Naive thymus-derived CD4-positive, alpha-beta T cell (primary cell): ENCODE data around the gene FAM83E. TPM values are rescaled to one million over a fixed set of nuclear protein-coding genes. Genes with fewer than 3 reads are reported as not detected.
A peak's percentile ranks its signal among the peaks of the same experiment; 100 is the strongest.
"Not testable (repeated sequence)": the region's sequence is repeated elsewhere in the genome, so short reads cannot be mapped to it uniquely, and the experiment has no call there.

Experiments
- ATAC-seq: fragments of 150-1000 bp; cut with Tn5 transposase; 2 replicates; pipeline ENCODE4 v1.10.0; 2021; ENCODE audit warnings: mild to moderate bottlenecking, moderate library complexity
- CTCF ChIA-PET: fragments of 350-600 bp; sonication (Branson Sonifier 250); formaldehyde crosslinking; loops from one replicate; lab custom pipeline; 2021; ENCODE audit warnings: antibody characterized with exemption; lab: Charles Lee
- POLR2A ChIA-PET: fragments of 350-600 bp; sonication (Branson Sonifier 250); formaldehyde crosslinking; loops from one replicate; lab custom pipeline; 2021; ENCODE audit warnings: antibody characterized with exemption, inconsistent platforms; lab: Charles Lee
- DNase-seq, 9 donors: peaks; one replicate each; pipeline versions ENCODE4 v3.0.0 to v3.0.0-alpha.2; 2020 to 2022; ENCODE audit warnings: mixed read lengths in 1 of 9
- H3K27ac ChIP-seq: one replicate; pipeline ENCODE4 v1.7.0; 2013; ENCODE audit warnings: mild to moderate bottlenecking, low read depth, low read length, moderate library complexity
- H3K27me3 ChIP-seq, 2 donors: one replicate each; pipeline ENCODE4 v1.7.0; 2013; ENCODE audit warnings: low read length in 2 of 2, mild to moderate bottlenecking in 2 of 2, moderate library complexity in 2 of 2; ENCODE audit not compliant: control insufficient read depth in 2 of 2, insufficient read depth in 2 of 2
- H3K36me3 ChIP-seq, 3 experiments: 1 replicate in 2 of 3; 2 replicates in 1 of 3; pipeline ENCODE4 v1.7.0; 2013; ENCODE audit warnings: low read length in 3 of 3, mild to moderate bottlenecking in 3 of 3, moderate library complexity in 1 of 3; ENCODE audit not compliant: insufficient read depth in 3 of 3, control insufficient read depth in 2 of 3
- H3K4me1 ChIP-seq, 2 donors: one replicate each; pipeline ENCODE4 v1.7.0; 2013; ENCODE audit warnings: low read length in 2 of 2, mild to moderate bottlenecking in 2 of 2, moderate library complexity in 1 of 2; ENCODE audit not compliant: control insufficient read depth in 2 of 2, insufficient read depth in 2 of 2
- H3K4me3 ChIP-seq: 2 replicates; pipeline ENCODE4 v1.7.0; 2013; ENCODE audit warnings: mild to moderate bottlenecking, low read length
- H3K9me3 ChIP-seq, 3 experiments: 1 replicate in 2 of 3; 2 replicates in 1 of 3; pipeline ENCODE4 v1.7.0; 2013; ENCODE audit warnings: low read length in 3 of 3; ENCODE audit not compliant: control insufficient read depth in 2 of 3
- H3K27ac Mint-ChIP-seq, 9 donors: one replicate each; pipeline ENCODE4 v1.8.0; 2020 to 2022; ENCODE audit warnings: mixed read lengths in 9 of 9, mild to moderate bottlenecking in 8 of 9, moderate library complexity in 5 of 9, inconsistent platforms in 2 of 9
- H3K27me3 Mint-ChIP-seq, 5 donors: one replicate each; pipeline ENCODE4 v1.8.0; 2021 to 2022; ENCODE audit warnings: mixed read lengths in 5 of 5, mild to moderate bottlenecking in 1 of 5
- H3K36me3 Mint-ChIP-seq, 5 donors: one replicate each; pipeline ENCODE4 v1.8.0; 2020 to 2022; ENCODE audit warnings: mixed read lengths in 5 of 5, mild to moderate bottlenecking in 3 of 5, inconsistent platforms in 1 of 5
- H3K4me1 Mint-ChIP-seq, 7 donors: one replicate each; pipeline ENCODE4 v1.8.0; 2020 to 2022; ENCODE audit warnings: mixed read lengths in 7 of 7, mild to moderate bottlenecking in 3 of 7, inconsistent platforms in 1 of 7
- H3K4me3 Mint-ChIP-seq, 10 donors: one replicate each; pipeline ENCODE4 v1.8.0; 2020 to 2022; ENCODE audit warnings: mild to moderate bottlenecking in 10 of 10, mixed read lengths in 10 of 10, moderate library complexity in 6 of 10, inconsistent platforms in 2 of 10
- H3K9me3 Mint-ChIP-seq, 11 donors: one replicate each; pipeline ENCODE4 v1.8.0; 2020 to 2022; ENCODE audit warnings: mixed read lengths in 11 of 11, mild to moderate bottlenecking in 4 of 11, inconsistent platforms in 1 of 11, moderate library complexity in 1 of 11
- intact Hi-C, 2 donors: fragments of 100-400 bp; cut with micrococcal nuclease; formaldehyde crosslinking; loops; one replicate each; pipeline ENCODE4 v1.15.1; 2023
- polyA plus RNA-seq, 2 donors: library from polyadenylated mRNA; unstranded; fragments of 300-500 nt; fragmentation: Illumina TruSeq; gene quantifications; one replicate each; pipeline ENCODE4 v1.2.3, GENCODE V29; 2021
- total RNA-seq, 6 experiments: library from RNA in 5 of 6; stranded (reverse) in 5 of 6; gene quantifications; 1 replicate in 5 of 6; 2 replicates in 1 of 6; pipeline ENCODE4 v1.2.3 and lab custom pipeline; 2021 to 2026

The FAM83E gene
- total and polyA plus RNA-seq, 7 experiments from 2014 or later: 0.66 to 3.7 (median 2.4) TPM; not detected in 2

DNA sequence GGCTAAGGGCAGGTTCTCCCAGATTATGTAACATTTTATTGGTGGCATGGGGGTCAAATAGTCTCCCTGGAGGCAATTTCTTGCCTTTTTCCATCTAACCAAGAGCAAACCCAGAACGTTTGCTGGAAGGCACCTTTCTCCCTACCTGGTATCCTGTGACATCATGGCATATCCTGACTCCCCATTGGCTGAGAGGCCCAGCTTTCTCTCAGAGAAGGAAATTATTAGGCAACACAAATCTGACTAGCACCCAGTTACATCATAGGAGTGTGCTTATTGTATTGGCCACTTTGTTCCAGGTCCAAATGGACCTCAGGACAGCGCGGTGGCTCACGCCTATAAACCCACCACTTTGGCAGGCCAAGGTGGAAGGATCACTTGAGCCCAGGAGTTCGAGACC, 44.9 kb upstream of the FAM83E start:
- peak overlapping the region in 1 of 9 donors; percentile 22 for H3K27ac Mint-ChIP-seq
- ATAC-seq: no peak
- no peaks in the 10 kb centered on the region for H3K9me3 Mint-ChIP-seq
- no peak overlapping the region for H3K4me3 ChIP-seq
- no peaks in the 10 kb centered on the region for H3K9me3 ChIP-seq
- peaks cover 7 to 19% (median 10%) of the 10 kb centered on the region in 7 donors for H3K4me1 Mint-ChIP-seq
- H3K27me3 ChIP-seq: no peaks in the 10 kb centered on the region
- CTCF ChIA-PET: no interaction called here
- no peak overlapping the region for H3K4me3 Mint-ChIP-seq
- intact Hi-C loops: loop anchor here (1.0 to 5.0 kb wide), 4 partner anchors 13 to 78 kb away; partner anchors contain the start of genes CA11 (in 1 of the 2), RPL18 (in 1 of the 2) and SPHK2 (in 1 of the 2)
- no peak for DNase-seq
- POLR2A ChIA-PET: interaction anchor here (0.8 kb wide), 1 partner anchor 40 kb away, joined by 4 read pairs; no protein-coding TSS in a partner anchor
- H3K4me1 ChIP-seq: peaks cover 6 to 9% of the 10 kb centered on the region in 2 donors
- H3K36me3 ChIP-seq: no peaks in the 10 kb centered on the region
- H3K27ac ChIP-seq: no peak overlapping the region
- peaks cover 0 to 11% (median 0%) of the 10 kb centered on the region in 5 donors for H3K27me3 Mint-ChIP-seq
- no peaks in the 10 kb centered on the region for H3K36me3 Mint-ChIP-seq

DNA sequence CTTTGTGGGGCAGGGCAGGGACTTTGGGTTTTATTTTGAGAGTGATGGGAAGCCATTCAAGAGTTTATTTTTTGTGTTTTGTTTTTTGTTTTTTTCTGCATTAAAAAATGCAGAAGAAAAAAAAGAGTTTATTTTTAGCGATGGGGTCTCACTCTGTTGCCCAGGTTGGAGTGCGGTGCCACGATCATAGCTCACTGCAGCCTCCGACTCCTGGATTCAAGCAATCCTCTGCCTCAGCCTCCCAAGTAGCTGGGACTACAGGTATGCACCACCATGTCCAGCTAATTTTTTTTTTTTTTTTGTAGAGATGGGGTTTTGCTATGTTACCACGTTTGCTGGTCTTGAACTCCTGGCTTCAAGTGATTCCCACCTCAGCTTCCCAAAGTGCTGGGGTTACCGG, 43.6 kb upstream of the FAM83E start:
- ChIA-PET POLR2A (interaction anchor here (0.6 kb wide), 1 partner anchor 28 kb away, joined by 3 read pairs; no protein-coding TSS in a partner anchor), CTCF (no interaction called here)
- H3K27me3 ChIP-seq: no peaks in the 10 kb centered on the region
- peaks cover 7 to 25% (median 10%) of the 10 kb centered on the region in 7 donors for H3K4me1 Mint-ChIP-seq
- peaks cover 0 to 11% (median 0%) of the 10 kb centered on the region in 5 donors for H3K27me3 Mint-ChIP-seq
- H3K9me3 ChIP-seq: no peaks in the 10 kb centered on the region
- no peaks in the 10 kb centered on the region for H3K9me3 Mint-ChIP-seq
- peak overlapping the region in 1 of 10 donors; percentile 48 for H3K4me3 Mint-ChIP-seq
- H3K4me1 ChIP-seq: peaks cover 6 to 9% of the 10 kb centered on the region in 2 donors
- H3K4me3 ChIP-seq: no peak overlapping the region
- no peak overlapping the region for H3K27ac ChIP-seq
- ATAC-seq (no peak), DNase-seq (no peak)
- no peaks in the 10 kb centered on the region for H3K36me3 Mint-ChIP-seq
- H3K36me3 ChIP-seq: no peaks in the 10 kb centered on the region
- peak overlapping the region in 2 of 9 donors; percentile 1 to 54 for H3K27ac Mint-ChIP-seq
- intact Hi-C loops: no loop called here

DNA sequence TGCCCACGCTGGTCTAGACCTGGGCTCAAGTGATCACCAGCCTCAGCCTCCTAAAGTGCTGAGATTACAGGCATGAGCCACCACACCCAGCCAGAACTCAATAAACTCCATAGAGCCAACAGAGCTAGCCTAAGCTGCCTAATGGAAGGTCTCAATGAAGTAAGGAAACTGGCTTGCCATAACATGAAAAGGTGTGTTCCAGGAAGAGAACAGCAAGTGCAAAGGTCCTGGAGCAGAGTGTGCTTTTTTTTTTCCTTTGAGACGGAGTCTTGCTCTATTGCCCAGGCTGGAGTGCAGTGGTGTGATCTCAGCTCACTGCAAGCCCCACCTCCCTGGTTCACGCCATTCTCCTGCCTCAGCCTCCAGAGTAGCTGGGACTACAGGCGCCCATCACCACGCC, 43.0 kb upstream of the FAM83E start:
- ChIA-PET POLR2A (interaction anchor here (0.6 kb wide), 2 partner anchors 27 to 47 kb away, joined by 3 to 4 read pairs; no protein-coding TSS in a partner anchor), CTCF (interaction anchor here (0.7 kb wide), 1 partner anchor 9 kb away, joined by 8 read pairs; no protein-coding TSS in a partner anchor)
- H3K27ac Mint-ChIP-seq: peak overlapping the region in 2 of 9 donors; percentile 13 to 16
- H3K4me1 ChIP-seq, H3K36me3 Mint-ChIP-seq, H3K27me3 ChIP-seq, ATAC-seq, DNase-seq, H3K36me3 ChIP-seq, H3K9me3 Mint-ChIP-seq, H3K27ac ChIP-seq, H3K9me3 ChIP-seq, H3K4me3 Mint-ChIP-seq, intact Hi-C loops, H3K4me3 ChIP-seq: not testable (repeated sequence)
- peaks cover 0 to 11% (median 0%) of the 10 kb centered on the region in 5 donors for H3K27me3 Mint-ChIP-seq
- H3K4me1 Mint-ChIP-seq: peaks cover 7 to 23% (median 11%) of the 10 kb centered on the region in 7 donors

DNA sequence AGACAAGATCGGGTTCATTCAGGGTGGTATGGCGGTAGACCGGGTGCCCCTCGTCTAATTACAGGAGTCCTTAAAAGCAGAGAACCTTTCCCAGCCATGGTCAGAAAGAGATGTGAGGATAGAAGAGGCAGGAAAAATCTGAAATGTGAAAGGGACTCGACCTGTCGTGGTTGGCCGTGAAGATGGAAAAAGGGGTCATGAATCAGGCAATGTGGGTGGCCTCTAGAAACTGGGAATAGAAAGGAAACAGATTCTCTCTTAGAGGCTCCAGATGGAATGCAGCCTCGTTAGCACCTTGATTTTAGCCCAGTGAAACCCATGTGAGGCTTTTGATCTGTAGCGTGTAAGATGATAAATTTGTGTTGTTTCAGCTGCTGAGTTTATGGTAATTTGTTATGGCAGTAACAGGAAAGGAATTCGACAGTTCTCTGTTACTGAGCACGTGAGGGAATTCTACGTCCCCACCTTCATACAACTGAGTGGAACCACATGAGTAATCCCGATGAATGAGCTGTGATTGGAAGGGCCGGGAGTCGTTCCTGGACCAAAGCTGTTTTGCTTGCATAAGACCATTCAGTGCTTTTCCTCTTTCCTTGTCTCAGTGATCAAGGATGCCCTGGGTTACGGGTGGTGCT, 42.1 kb upstream of the FAM83E start:
- peaks cover 6 to 9% of the 10 kb centered on the region in 2 donors for H3K4me1 ChIP-seq
- no peak overlapping the region for H3K4me3 Mint-ChIP-seq
- no peak overlapping the region for H3K4me3 ChIP-seq
- H3K4me1 Mint-ChIP-seq: peaks cover 7 to 28% (median 13%) of the 10 kb centered on the region in 7 donors
- H3K9me3 ChIP-seq: no peaks in the 10 kb centered on the region
- CTCF ChIA-PET: interaction anchor here (0.7 kb wide), 1 partner anchor 8 kb away, joined by 8 read pairs; no protein-coding TSS in a partner anchor
- H3K36me3 ChIP-seq: no peaks in the 10 kb centered on the region
- no peaks in the 10 kb centered on the region for H3K36me3 Mint-ChIP-seq
- POLR2A ChIA-PET: interaction anchor here (0.7 kb wide), 1 partner anchor 18 kb away, joined by 3 read pairs; no protein-coding TSS in a partner anchor
- H3K27me3 Mint-ChIP-seq: peaks cover 0 to 11% (median 0%) of the 10 kb centered on the region in 5 donors
- intact Hi-C loops: no loop called here
- peak overlapping the region in 1 of 9 donors; percentile 6 for H3K27ac Mint-ChIP-seq
- no peak for ATAC-seq
- H3K9me3 Mint-ChIP-seq: no peaks in the 10 kb centered on the region
- no peaks in the 10 kb centered on the region for H3K27me3 ChIP-seq
- no peak overlapping the region for H3K27ac ChIP-seq
- no peak for DNase-seq

DNA sequence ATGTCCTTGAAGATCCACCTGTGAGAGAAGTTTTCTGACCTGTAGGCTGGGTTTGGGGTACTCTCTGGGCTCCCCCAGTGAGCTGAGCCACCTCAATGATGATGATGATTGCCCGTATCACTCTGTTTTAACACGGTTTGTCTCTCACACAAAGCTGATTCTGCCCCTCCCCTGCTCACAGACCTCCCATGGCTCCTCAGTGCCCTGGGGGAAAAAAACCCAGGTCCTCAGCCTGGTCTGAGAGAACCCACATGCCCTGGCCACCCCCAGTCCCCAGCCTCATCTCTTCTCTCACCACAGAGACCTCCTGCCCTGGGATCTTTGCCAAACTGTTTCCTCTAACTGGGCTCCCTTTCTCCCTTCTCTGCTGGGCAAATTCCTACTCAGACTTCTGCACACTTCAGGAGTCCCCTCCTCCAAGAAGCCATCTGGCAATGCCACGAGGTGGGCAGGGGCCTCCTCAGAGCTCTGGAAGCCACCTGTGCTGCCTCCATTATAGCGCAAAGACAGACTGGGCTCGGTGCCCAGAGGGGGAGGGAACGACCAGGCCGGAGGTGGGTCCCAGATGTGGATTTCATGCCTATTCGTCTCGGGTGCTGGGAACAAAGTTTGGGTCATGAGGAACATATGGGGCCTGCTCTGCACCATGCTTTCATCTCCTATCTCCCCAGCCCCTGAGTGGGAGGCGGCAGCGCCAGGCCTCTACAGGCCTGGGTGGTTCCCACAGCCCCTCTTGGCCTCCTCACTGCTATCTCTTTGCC, 39.6 kb upstream of the FAM83E start:
- Mint-ChIP-seq H3K36me3 (no peaks in the 10 kb centered on the region), H3K27me3 (peaks cover 0 to 11% (median 0%) of the 10 kb centered on the region in 5 donors), H3K9me3 (no peaks in the 10 kb centered on the region), H3K27ac (peak overlapping the region in 3 of 9 donors; percentile 37 to 81 (median 76)), H3K4me3 (no peak overlapping the region), H3K4me1 (peaks cover 5 to 29% (median 13%) of the 10 kb centered on the region in 7 donors)
- Histone ChIP-seq H3K27ac (no peak overlapping the region), H3K9me3 (no peaks in the 10 kb centered on the region), H3K4me3 (no peak overlapping the region), H3K36me3 (no peaks in the 10 kb centered on the region), H3K4me1 (peaks cover 3% of the 10 kb centered on the region in 2 donors), H3K27me3 (no peaks in the 10 kb centered on the region)
- DNase-seq (no peak), ATAC-seq (no peak)
- intact Hi-C loops: no loop called here
- ChIA-PET CTCF (no interaction called here), POLR2A (no interaction called here)

DNA sequence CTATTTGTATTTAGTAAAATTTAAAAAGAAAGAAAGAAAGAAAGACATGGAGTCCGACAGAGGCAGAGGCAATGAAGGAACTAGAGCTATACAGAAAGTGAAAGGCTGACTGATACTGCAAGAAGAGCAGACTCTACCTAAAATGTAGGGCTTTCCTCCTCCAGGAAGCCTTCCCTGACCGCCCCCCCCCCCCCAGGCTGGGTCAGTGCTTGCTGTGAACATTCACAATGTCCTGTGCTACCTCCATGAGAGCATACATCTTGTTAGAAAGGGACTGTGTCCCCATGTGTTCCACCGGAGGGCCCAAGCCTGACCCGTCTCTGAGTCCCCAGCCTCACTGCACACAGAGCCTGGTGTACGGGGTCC, 36.8 kb upstream of the FAM83E start:
- CTCF ChIA-PET: interaction anchor here (0.6 to 2.0 kb wide), 3 partner anchors 10 to 190 kb away, joined by 3 to 6 read pairs (median 3); no protein-coding TSS in a partner anchor
- H3K9me3 Mint-ChIP-seq: no peaks in the 10 kb centered on the region

More for the DNA sequence above, 36.8 kb upstream of the FAM83E start:
- peaks cover 0 to 3% (median 0%) of the 10 kb centered on the region in 5 donors for H3K27me3 Mint-ChIP-seq
- H3K4me3 ChIP-seq: no peak overlapping the region
- H3K4me1 Mint-ChIP-seq: peaks cover 13 to 48% (median 29%) of the 10 kb centered on the region in 7 donors
- H3K4me1 ChIP-seq: peaks cover 6 to 15% of the 10 kb centered on the region in 2 donors
- H3K27ac Mint-ChIP-seq: peak overlapping the region in 6 of 9 donors; percentile 1 to 89 (median 74)
- H3K36me3 Mint-ChIP-seq: no peaks in the 10 kb centered on the region
- H3K4me3 Mint-ChIP-seq: no peak overlapping the region
- H3K27me3 ChIP-seq: no peaks in the 10 kb centered on the region
- no peak overlapping the region for H3K27ac ChIP-seq
- no peak for ATAC-seq
- no peaks in the 10 kb centered on the region for H3K9me3 ChIP-seq
- POLR2A ChIA-PET: interaction anchor here (0.6 to 1.2 kb wide), 2 partner anchors 73 to 228 kb away, joined by 4 to 7 read pairs; no protein-coding TSS in a partner anchor
- intact Hi-C loops: no loop called here
- H3K36me3 ChIP-seq: no peaks in the 10 kb centered on the region
- DNase-seq: no peak
